DLD1 (cell line): ENCODE results near the gene CACNA1G.

ENCODE experiments used
- in situ Hi-C: cut with HindIII; loops from 2 replicates; pipeline ENCODE4 v1.10.0; 2017; ENCODE audit warnings: low sequenced_read_pairs

Gene CACNA1G

GRCh38 chr17:50586421-50587247 is 26.1 kb downstream of the CACNA1G start:
- in situ Hi-C loops: no loop called here

DNA sequence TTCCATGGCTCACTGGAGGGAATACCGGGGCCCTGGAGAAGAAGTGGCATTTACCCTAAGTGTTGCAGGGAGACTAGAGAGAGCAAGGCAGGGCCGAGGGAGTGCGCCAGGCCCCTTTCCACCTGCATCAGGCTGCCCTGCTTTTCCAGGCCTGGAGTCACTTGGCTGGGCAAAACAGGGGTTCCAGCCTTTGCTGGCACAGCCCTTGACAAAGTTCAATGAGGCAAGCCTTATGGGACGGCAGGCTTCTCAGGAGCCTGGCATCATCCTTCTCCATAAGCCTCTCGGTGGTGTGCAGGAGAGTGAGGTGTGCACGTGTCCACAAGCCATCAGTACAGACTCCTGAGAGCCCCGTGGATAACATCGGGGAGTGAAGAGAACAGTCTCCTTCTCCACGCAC is 27.1 kb downstream of the CACNA1G start:
- in situ Hi-C loops: no loop called here

DNA sequence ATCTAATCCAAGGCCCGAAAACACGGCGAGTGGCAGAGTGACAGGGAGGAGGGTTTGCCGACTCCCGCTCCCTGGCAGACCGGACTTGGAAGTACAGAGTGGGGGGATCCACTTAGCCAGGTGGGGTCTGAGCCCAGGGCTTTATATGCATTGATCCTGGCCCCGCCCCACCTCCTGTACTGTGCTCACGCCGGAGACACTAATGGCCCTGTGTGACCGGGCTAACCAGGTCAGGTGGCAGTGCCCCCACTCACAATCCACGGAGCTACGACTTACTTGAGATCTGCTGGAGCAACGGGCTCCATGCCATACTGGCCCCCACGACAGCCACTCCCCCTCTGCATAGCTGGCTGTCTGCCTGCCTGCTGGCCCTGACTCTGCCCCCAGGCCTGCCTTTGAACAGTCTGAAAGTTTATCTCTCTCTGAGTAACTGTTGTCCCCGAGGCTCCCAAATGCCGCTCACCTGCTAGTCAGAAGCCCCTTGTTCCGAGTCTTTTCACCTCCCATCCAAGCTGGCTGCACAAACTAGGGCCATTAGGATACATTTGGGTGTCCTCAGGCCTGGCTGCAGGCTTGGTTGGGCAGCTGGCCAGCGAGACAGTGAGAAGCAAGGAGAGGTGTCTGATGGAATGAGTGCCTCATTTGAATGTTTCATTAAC is 28.0 kb downstream of the CACNA1G start:
- in situ Hi-C loops: no loop called here

DNA sequence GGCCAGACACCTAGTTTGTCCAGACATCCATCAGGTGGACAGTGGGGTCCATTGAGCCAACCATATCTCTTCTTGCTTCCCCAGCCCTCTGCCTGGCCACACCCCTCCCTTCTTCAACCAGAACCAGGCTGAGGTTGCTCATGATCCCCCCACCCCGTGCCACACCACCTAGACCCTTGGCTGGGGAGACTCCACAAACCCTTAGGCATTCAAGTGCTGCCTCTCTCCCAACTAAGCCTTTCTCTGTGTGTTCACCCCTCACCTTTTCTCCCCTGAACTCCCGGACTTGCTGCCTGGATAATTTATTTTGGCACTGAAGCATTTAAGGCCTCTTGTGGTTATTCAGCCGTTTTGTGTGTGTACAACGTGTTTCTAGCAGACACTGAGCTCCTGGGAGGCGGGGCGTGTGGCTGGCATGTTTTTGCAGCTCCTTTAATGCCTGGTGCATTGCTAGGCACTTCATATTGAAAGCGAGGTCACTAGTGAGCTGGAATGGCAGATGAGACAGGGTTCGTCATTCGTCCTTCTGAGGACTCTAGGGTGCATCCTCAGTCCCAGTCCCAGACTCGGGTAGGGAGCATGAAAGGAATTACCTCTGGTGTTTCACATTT is 28.7 kb downstream of the CACNA1G start:
- in situ Hi-C loops: no loop called here

DNA sequence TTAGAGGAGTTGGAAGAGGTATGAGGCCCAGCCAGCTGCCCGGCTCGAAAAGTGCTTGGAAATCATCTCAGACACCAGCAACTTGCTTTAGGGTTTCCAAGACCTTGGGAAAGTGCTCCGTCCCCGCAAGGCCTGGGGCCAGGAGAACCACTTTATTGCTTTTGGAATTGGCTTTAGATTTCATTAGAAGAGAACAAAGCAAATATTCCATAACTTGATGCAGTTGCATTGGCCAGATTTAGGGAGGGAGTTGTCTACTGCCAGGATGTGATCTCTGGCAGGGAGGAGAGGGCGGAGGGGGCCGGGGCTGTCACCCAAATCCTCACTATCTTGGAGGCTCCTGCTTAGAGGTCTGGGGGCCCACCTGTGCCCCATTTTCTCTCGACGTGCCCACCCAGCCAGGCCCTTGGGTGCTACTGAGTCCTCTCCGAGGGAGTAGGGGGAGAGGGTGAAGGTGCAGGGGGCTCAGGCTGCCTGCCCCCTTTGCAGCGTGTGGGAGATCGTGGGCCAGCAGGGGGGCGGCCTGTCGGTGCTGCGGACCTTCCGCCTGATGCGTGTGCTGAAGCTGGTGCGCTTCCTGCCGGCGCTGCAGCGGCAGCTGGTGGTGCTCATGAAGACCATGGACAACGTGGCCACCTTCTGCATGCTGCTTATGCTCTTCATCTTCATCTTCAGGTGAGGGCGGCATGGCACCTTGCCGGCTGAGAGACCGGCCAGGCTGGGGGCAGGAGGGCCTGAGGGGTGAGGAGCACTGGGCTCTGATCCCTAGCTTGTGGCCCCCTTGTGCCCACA is 30.6 kb downstream of the CACNA1G start:
- in situ Hi-C loops: no loop called here

GRCh38 chr17:50593321-50593720 is 32.8 kb downstream of the CACNA1G start:
- in situ Hi-C loops: no loop called here

DNA sequence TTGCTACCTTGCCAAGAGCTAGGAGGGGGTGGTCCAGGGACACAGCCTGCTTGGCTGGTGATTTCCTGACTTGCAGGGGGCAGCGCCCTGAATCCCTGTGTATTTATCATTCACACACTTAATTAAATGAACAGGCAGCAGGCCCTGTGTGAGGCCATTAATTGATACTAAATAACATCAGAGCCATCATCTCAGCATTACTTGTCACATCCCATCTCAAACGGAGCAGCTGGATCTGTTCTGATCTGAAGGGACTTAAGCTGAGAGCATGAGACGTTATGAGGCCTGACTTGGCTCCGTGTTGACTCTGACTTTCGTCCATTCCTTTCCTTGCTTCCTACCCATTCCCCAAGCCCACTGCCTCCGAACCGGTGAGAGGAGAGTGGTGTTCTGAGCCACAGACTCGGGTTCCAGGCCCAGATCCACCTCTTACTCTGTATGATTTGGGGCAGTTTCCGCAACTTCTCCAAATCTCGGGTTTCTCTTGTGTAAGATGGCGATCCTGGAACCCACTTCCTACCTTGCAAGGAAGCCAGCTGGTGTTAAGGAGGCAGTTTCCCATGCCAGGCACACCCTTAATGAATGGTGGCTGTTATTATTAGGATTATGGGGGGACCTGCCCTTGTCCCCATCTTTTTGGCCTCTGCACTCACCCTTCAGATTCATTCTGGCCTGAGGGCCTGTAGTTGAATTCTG is 33.8 kb downstream of the CACNA1G start:
- in situ Hi-C loops: no loop called here

DNA sequence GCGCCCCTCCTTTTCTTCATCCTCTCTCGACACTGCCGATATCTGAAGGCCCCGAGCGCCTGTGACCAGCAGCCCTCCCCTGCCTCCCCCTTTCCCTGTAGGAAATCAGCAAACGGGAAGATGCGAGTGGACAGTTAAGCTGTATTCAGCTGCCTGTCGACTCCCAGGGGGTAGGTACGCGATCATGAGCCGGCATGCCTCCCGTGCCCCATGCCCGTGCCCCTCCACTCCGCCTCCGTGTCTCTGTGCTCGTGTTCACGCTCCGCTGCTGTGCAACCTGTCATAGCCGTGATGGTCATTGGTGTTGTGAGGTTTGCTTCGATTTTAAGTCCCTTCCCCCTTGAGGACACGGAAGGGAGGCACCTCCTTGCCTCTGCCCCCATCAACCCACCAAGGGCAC is 34.4 kb downstream of the CACNA1G start:
- in situ Hi-C loops: no loop called here

DNA sequence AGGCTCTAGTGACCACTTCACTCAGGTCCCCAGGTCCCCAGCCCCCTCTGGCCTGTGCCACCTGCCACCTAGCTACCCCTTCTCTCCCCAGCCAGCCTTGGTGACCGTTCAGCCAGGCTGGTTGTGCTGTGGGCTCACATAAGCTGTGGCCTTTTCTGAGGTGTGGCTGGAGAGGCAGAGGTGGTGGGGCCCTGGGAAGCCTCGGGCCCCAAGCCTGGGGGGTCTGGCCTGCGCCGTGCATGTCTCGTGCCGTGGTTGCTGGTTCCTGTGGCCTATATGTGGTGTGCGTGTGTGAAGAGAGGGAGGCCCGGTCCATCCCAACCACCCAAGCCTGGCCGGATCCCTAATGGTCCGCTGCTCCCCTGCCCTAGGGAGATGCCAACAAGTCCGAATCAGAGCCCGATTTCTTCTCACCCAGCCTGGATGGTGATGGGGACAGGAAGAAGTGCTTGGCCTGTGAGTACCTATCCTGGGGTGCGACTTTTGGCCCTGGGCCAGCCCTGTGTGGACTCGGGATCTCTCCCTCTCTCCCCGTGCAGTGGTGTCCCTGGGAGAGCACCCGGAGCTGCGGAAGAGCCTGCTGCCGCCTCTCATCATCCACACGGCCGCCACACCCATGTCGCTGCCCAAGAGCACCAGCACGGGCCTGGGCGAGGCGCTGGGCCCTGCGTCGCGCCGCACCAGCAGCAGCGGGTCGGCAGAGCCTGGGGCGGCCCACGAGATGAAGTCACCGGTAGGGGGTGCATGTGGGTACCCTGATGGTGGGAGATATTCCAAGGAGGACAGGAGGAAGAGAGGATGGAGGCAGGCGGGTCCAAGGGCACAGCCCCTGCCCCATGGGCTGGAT is 35.9 kb downstream of the CACNA1G start:
- in situ Hi-C loops: no loop called here

DNA sequence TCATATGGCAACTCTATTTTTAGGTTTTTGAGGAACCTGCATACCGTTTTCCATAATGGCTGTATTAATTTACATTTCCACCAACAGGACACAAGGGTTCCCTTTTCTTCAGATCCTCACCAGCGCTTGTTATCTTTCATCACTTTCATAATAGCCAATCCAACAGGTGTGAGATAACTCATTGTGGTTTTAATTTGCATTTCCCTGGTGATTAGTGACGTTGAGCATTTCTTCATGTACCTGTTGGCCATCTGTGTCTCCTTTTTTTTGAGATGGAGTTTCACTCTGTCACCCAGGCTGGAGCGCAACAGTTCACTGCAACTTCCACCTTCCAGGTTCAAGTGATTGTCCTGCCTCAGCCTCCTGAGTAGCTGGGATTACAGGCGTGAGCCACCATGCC is 38.0 kb downstream of the CACNA1G start:
- in situ Hi-C loops: no loop called here

DNA sequence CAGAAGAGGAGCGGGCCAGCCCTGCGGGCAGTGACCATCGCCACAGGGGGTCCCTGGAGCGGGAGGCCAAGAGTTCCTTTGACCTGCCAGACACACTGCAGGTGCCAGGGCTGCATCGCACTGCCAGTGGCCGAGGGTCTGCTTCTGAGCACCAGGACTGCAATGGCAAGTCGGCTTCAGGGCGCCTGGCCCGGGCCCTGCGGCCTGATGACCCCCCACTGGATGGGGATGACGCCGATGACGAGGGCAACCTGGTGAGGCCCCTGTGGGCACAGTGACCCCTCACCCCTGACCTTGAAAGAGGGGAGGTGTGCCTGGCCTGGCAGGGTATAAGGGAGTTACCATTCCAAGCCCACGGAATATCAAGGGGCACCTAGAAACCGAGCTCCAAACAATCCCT is 39.1 kb downstream of the CACNA1G start:
- in situ Hi-C loops: no loop called here

GRCh38 chr17:50601823-50602375 is 41.4 kb downstream of the CACNA1G start:
- in situ Hi-C loops: no loop called here

GRCh38 chr17:50602836-50603235 is 42.3 kb downstream of the CACNA1G start:
- in situ Hi-C loops: no loop called here

DNA sequence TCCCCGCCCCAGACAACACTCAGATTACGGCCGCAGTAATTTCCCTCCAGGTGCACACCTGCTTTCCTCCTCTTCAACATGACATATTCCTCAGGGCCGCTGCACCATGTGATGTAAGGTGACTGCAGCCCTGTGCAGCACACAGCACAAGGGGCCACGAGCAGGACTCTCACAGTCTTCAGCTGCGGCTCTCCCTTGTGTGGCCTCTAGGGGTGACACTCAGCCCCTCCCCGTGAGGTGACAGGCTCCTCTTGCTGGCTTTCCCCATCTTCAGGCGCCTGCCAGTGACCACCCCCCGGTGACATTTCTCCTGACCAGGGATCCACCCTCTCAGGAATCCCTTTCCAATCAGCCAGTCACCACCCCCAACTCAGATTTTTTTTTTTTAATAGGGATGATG is 42.8 kb downstream of the CACNA1G start:
- in situ Hi-C loops: no loop called here

GRCh38 chr17:50604513-50604912 is 44.0 kb downstream of the CACNA1G start:
- in situ Hi-C loops: no loop called here

- in situ Hi-C loops: no loop called here
Observed at GRCh38 chr17:50605429-50605828, 44.9 kb downstream of the CACNA1G start.

DNA sequence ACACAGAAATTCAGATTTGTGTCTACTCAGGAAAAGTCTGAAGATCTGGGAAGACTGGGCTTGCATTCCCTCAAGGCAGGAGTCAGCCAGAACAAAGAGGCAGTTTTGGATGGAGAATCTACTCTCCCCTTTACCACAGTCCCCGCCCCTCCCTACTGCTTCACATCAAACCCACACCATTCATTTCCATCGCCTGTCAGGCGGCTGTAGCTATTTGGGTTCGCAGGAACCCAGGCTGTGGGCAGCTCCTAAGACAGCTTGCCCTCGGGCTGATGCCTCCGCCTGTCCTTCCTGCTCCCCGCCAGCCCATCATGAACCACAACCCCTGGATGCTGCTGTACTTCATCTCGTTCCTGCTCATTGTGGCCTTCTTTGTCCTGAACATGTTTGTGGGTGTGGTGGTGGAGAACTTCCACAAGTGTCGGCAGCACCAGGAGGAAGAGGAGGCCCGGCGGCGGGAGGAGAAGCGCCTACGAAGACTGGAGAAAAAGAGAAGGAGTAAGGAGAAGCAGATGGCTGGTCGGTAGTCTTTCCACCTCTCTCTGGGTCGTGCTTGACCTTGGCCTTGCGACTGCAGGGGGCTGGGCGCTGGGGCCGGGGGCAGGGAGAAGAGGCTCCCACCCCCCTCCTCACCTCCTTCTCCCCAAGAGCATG is 47.1 kb downstream of the CACNA1G start:
- in situ Hi-C loops: no loop called here

- in situ Hi-C loops: no loop called here
Observed at GRCh38 chr17:50608700-50609379, 48.3 kb downstream of the CACNA1G start.
